Smooth muscle cell (in vitro differentiated cells): ENCODE results near the gene HOXD3. TPM values are rescaled to one million over a fixed set of nuclear protein-coding genes. Genes with fewer than 3 reads are reported as not detected.

Experiments
- DNase-seq: peaks from one replicate; lab custom pipeline; 2025; ENCODE audit not compliant: unreplicated experiment; lab: John Stamatoyannopoulos, UW
- H2AFZ ChIP-seq: fragments of 200-600 bp; sonication (generic); 2 replicates; pipeline ENCODE4 v1.6.0; 2016; ENCODE audit warnings: antibody characterized with exemption, low read depth, mild to moderate bottlenecking
- H3F3A ChIP-seq: fragments of 200-600 bp; sonication (generic); 2 replicates; pipeline ENCODE4 v1.6.0; 2017; ENCODE audit warnings: antibody characterized with exemption, low read depth
- H3K27ac ChIP-seq: fragments of 200-600 bp; sonication (generic); 2 replicates; pipeline ENCODE4 v1.5.1; 2016; ENCODE audit warnings: low read depth, mild to moderate bottlenecking
- H3K27me3 ChIP-seq: fragments of 200-600 bp; sonication (generic); 2 replicates; pipeline ENCODE4 v1.6.1; 2016; ENCODE audit warnings: low read depth, mild to moderate bottlenecking
- H3K36me3 ChIP-seq: fragments of 200-600 bp; sonication (generic); 2 replicates; pipeline ENCODE4 v1.5.1; 2016; ENCODE audit warnings: low read depth
- H3K4me1 ChIP-seq: fragments of 200-600 bp; sonication (generic); 2 replicates; pipeline ENCODE4 v1.5.1; 2016; ENCODE audit warnings: low read depth
- H3K4me2 ChIP-seq: fragments of 200-600 bp; sonication (generic); 2 replicates; pipeline ENCODE4 v1.6.0; 2016; ENCODE audit warnings: mild to moderate bottlenecking
- H3K4me3 ChIP-seq: fragments of 200-600 bp; sonication (generic); 2 replicates; pipeline ENCODE4 v1.5.1; 2016; ENCODE audit warnings: mild to moderate bottlenecking
- H3K79me2 ChIP-seq: fragments of 200-600 bp; sonication (generic); 2 replicates; pipeline ENCODE4 v1.6.0; 2016; ENCODE audit warnings: low read depth, mild to moderate bottlenecking
- H3K9ac ChIP-seq: fragments of 200-600 bp; sonication (generic); 2 replicates; pipeline ENCODE4 v1.6.0; 2016; ENCODE audit warnings: low read depth
- H3K9me3 ChIP-seq: fragments of 200-600 bp; sonication (generic); replicated peaks from 2 replicates; pipeline ENCODE4 v1.5.1; 2016; ENCODE audit warnings: low read depth
- H4K20me1 ChIP-seq: fragments of 200-600 bp; sonication (generic); 2 replicates; pipeline ENCODE4 v1.6.0; 2016; ENCODE audit warnings: low read depth
- CTCF ChIP-seq: fragments of 200-600 bp; sonication (generic); IDR thresholded peaks from 2 replicates; pipeline ENCODE4 v1.5.1; 2017; ENCODE audit warnings: borderline replicate concordance, mild to moderate bottlenecking, antibody characterized with exemption; ENCODE audit not compliant: insufficient read depth, poor library complexity, severe bottlenecking
- WGBS: methylation state at CpG from one replicate; pipeline ENCODE4 v1.1.7; 2016; ENCODE audit warnings: low lambda C conversion rate; 5-methylcytosine and 5-hydroxymethylcytosine counted together
- polyA plus RNA-seq: library from polyadenylated mRNA; unstranded; fragments of >200 nt; fragmentation: Nextera tagmentation; extraction: Ambion mirVana; gene quantifications from 2 replicates; pipeline ENCODE4 v1.2.1, GENCODE V29; 2016
- total RNA-seq: library from RNA; depleted of rRNA; stranded (reverse); fragments of >200 nt; gene quantifications from 2 replicates; pipeline ENCODE4 v1.2.3, GENCODE V29; 2014

The HOXD3 gene
- total and polyA plus RNA-seq, 2 experiments from 2014 or later = not detected

- H3K4me1 ChIP-seq = no peaks in the 10 kb centered on the region
- peaks cover 100% of the 10 kb centered on the region for H3K27me3 ChIP-seq
- H3K27ac ChIP-seq = no peak overlapping the region
- TF ChIP-seq CTCF = no peak
- no peak overlapping the region for H3K9ac ChIP-seq
- H3K9me3 ChIP-seq = no peaks in the 10 kb centered on the region
- no peaks in the 10 kb centered on the region for H3K36me3 ChIP-seq
- no peak overlapping the region for H3K4me3 ChIP-seq
- DNase-seq = no peak
- H3F3A ChIP-seq = no peaks in the 10 kb centered on the region
- WGBS = 17% methylated on average over 22 of the region's 22 CpGs
- H4K20me1 ChIP-seq = no peaks in the 10 kb centered on the region
- H3K79me2 ChIP-seq = no peaks in the 10 kb centered on the region
- H2AFZ ChIP-seq = no peak overlapping the region
- no peak overlapping the region for H3K4me2 ChIP-seq
These were observed 7.6 kb upstream of the HOXD3 start for GRCh38 chr2:176149481-176149938.

- no peaks in the 10 kb centered on the region for H3K36me3 ChIP-seq
- H3K4me2 ChIP-seq = no peak overlapping the region
- peaks cover 100% of the 10 kb centered on the region for H3K27me3 ChIP-seq
- H4K20me1 ChIP-seq = no peaks in the 10 kb centered on the region
- TF ChIP-seq CTCF = no peak
- no peaks in the 10 kb centered on the region for H3K4me1 ChIP-seq
- H3K9me3 ChIP-seq = no peaks in the 10 kb centered on the region
- no peak overlapping the region for H3K4me3 ChIP-seq
- no peaks in the 10 kb centered on the region for H3F3A ChIP-seq
- no peak overlapping the region for H3K27ac ChIP-seq
- no peak for DNase-seq
- no peak overlapping the region for H3K9ac ChIP-seq
- H2AFZ ChIP-seq = no peak overlapping the region
- WGBS = 20% methylated on average over 24 of the region's 24 CpGs
- no peaks in the 10 kb centered on the region for H3K79me2 ChIP-seq
These were observed 7.0 kb upstream of the HOXD3 start for GRCh38 chr2:176149939-176150583.

GRCh38 chr2:176150584-176151441 is 6.3 kb upstream of the HOXD3 start:
- no peak for TF ChIP-seq CTCF
- Histone ChIP-seq H3K9me3 (no peaks in the 10 kb centered on the region), H3K36me3 (no peaks in the 10 kb centered on the region), H3K27me3 (peaks cover 100% of the 10 kb centered on the region), H3F3A (no peaks in the 10 kb centered on the region), H3K4me3 (no peak overlapping the region), H3K79me2 (no peaks in the 10 kb centered on the region), H4K20me1 (no peaks in the 10 kb centered on the region), H2AFZ (no peak overlapping the region), H3K27ac (no peak overlapping the region), H3K9ac (no peak overlapping the region), H3K4me2 (no peak overlapping the region), H3K4me1 (no peaks in the 10 kb centered on the region)
- 31% methylated on average over 14 of the region's 14 CpGs for WGBS
- no peak for DNase-seq
